KBM-7 (cell line): ENCODE results near the gene GSTA1.
A peak's percentile ranks its signal among the peaks of the same experiment; 100 is the strongest.
"Not testable (repeated sequence)": the region's sequence is repeated elsewhere in the genome, so short reads cannot be mapped to it uniquely, and the experiment has no call there.

ENCODE experiments used
- DNase-seq: peaks from one replicate; pipeline ENCODE4 v3.0.0-alpha.2; 2015
- in situ Hi-C: fragments of 300-500 bp; cut with MboI; formaldehyde crosslinking; loops from 2 replicates; pipeline ENCODE4 v1.14.3; 2020; ENCODE audit warnings: low sequenced_read_pairs, low pct_unique_long_range_greater_than_20kb, mixed read lengths

Gene GSTA1

GRCh38 chr6:52803668-52804255, at the start of gene GSTA1:
TSS of gene GSTA1 (minus strand) at chr6:52803816. CDS start at chr6:52799267, 4,549 bp downstream.
- DNase-seq, in situ Hi-C loops: not testable (repeated sequence)

GRCh38 chr6:52849137-52849536, 45.5 kb upstream of the GSTA1 start:
- in situ Hi-C loops: no loop called here
- DNase-seq: no peak

GRCh38 chr6:52846002-52846401, 42.4 kb upstream of the GSTA1 start:
- no peak for DNase-seq
- in situ Hi-C loops: no loop called here

GRCh38 chr6:52843605-52844004, 40.0 kb upstream of the GSTA1 start:
- no peak for DNase-seq
- in situ Hi-C loops: no loop called here

- no peak for DNase-seq
Measured at GRCh38 chr6:52840763-52841585, 37.4 kb upstream of the GSTA1 start, which contains the start of gene GSTA5. TSS of gene GSTA5 (minus strand) at chr6:52840813.

GRCh38 chr6:52839124-52840055, 35.8 kb upstream of the GSTA1 start:
- in situ Hi-C loops: no loop called here
- peak; percentile 52 for DNase-seq

More at GRCh38 chr6:52840763-52841585, 37.4 kb upstream of the GSTA1 start, which contains the start of gene GSTA5:
- in situ Hi-C loops: no loop called here

GRCh38 chr6:52834481-52834880, 30.9 kb upstream of the GSTA1 start:
- in situ Hi-C loops: no loop called here
- no peak for DNase-seq

- in situ Hi-C loops, DNase-seq: not testable (repeated sequence)
Measured at GRCh38 chr6:52830869-52831268, 27.3 kb upstream of the GSTA1 start.

GRCh38 chr6:52829046-52829817, 25.6 kb upstream of the GSTA1 start:
- no peak for DNase-seq

GRCh38 chr6:52828621-52829020, 25.0 kb upstream of the GSTA1 start:
- DNase-seq, in situ Hi-C loops: not testable (repeated sequence)

More at GRCh38 chr6:52829046-52829817, 25.6 kb upstream of the GSTA1 start:
- in situ Hi-C loops: no loop called here

- in situ Hi-C loops, DNase-seq: not testable (repeated sequence)
Measured at GRCh38 chr6:52827073-52827783, 23.6 kb upstream of the GSTA1 start.

- no peak for DNase-seq
- in situ Hi-C loops: no loop called here
Measured at GRCh38 chr6:52826513-52826912, 22.9 kb upstream of the GSTA1 start.

GRCh38 chr6:52825900-52826459, 22.4 kb upstream of the GSTA1 start:
- in situ Hi-C loops: not testable (repeated sequence)

GRCh38 chr6:52825270-52825793, 21.7 kb upstream of the GSTA1 start:
- in situ Hi-C loops, DNase-seq: not testable (repeated sequence)

More at GRCh38 chr6:52825900-52826459, 22.4 kb upstream of the GSTA1 start:
- not testable (repeated sequence) for DNase-seq

GRCh38 chr6:52821842-52822241, 18.2 kb upstream of the GSTA1 start:
- in situ Hi-C loops: no loop called here
- no peak for DNase-seq

GRCh38 chr6:52820198-52820597, 16.6 kb upstream of the GSTA1 start:
- in situ Hi-C loops: no loop called here

More at GRCh38 chr6:52820198-52820597, 16.6 kb upstream of the GSTA1 start:
- DNase-seq: no peak
